ENCODE measurements around the gene RPL22.

GRCh38 chr1:6170742-6171201, 28.6 kb downstream of the RPL22 start:
- no peak for TF ChIP-seq CTCF (IDR thresholded peaks at IDR 0.05)
- TF ChIP-seq POLR2A (IDR thresholded peaks at IDR 0.05), result no peak

All from esophagus squamous epithelium (tissue), 4 donors.